H1 (cell line): ENCODE results near the gene MACROD2. TPM values are rescaled to one million over a fixed set of nuclear protein-coding genes. Genes with fewer than 3 reads are reported as not detected.

Experiments
- CTBP2 ChIP-seq: IDR thresholded peaks from 2 replicates; pipeline ENCODE4 v1.7.0; 2011; ENCODE audit warnings: borderline replicate concordance, mild to moderate bottlenecking, moderate library complexity, mixed read lengths, low read length; ENCODE audit not compliant: insufficient read depth, insufficient read length
- KDM4A ChIP-seq: IDR thresholded peaks from one replicate; pipeline ENCODE4 v1.7.1; 2012; ENCODE audit warnings: low read depth, mild to moderate bottlenecking, moderate library complexity, low read length, inconsistent platforms; ENCODE audit not compliant: severe bottlenecking
- polyA plus RNA-seq, 7 experiments: library from polyadenylated mRNA; depleted of rRNA in 3 of 7; stranded (reverse) in 5 of 7; unstranded in 2 of 7; fragments of >200 nt in 5 of 7; fragments of 200-250 nt in 2 of 7; gene quantifications; 1 replicate in 5 of 7; 2 replicates in 1 of 7; 4 replicates in 1 of 7; pipeline versions ENCODE4 v1.2.1 to v1.2.3, GENCODE V29; 2011 to 2013; ENCODE audit warnings: missing spikeins in 2 of 7, mixed read lengths in 2 of 7
- total RNA-seq: library from RNA; stranded (reverse); fragmentation: NEBNext Ultra II Directional; extraction: Animal tissue kit (Norgen Biotek cat#: 25700); gene quantifications from 2 replicates; pipeline ENCODE4 v1.2.1, GENCODE V29; 2021

Gene MACROD2
- total and polyA plus RNA-seq, 2 of the 8 experiments (the other 6 are each of a cell fraction or from before 2014, with no cell fraction given) = 0.70 to 3.9 TPM

DNA sequence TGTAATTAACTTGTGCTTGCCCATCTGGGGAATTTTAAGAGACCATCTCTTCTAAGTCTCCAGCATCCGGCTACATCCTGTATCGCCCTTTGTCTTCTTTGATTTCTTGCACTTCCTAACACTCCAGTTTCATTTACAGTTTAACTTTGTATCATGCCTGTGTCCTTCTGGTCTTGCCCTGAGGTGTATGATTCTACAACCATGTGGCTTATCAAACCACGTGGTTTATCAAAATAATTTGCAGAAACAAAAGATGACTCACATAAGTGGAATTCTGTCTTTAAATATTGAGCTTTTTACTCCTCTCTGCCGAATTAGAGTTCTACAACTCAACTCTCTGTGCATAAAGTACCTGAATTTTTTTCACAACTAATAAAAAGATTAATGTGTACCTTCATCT is 1997.2 kb downstream of the MACROD2 start (continued):
- TF ChIP-seq KDM4A (no peak), CTBP2 (no peak)
